H1 (cell line): ENCODE data around the gene MTM1. TPM values are rescaled to one million over a fixed set of nuclear protein-coding genes. Genes with fewer than 3 reads are reported as not detected.

Experiments used
- CTCF ChIA-PET: fragments of 300-600 bp; sonication (Branson Sonifier 250); formaldehyde crosslinking; loops from one replicate; lab custom pipeline; 2021; ENCODE audit not compliant: partially characterized antibody; lab: Charles Lee
- POLR2A ChIA-PET: fragments of 300-600 bp; sonication (Branson Sonifier 250); formaldehyde crosslinking; loops from one replicate; lab custom pipeline; 2021; ENCODE audit warnings: inconsistent platforms; ENCODE audit not compliant: partially characterized antibody; lab: Charles Lee
- DNase-seq, 2 experiments: peaks; one replicate each; pipeline versions ENCODE4 v3.0.0 to v3.0.0-alpha.2; 2010 to 2022; ENCODE audit warnings: low spot score in 2 of 2, low read depth in 1 of 2, mixed read lengths in 1 of 2
- FAIRE-seq: peaks from 2 replicates; lab custom pipeline; 2011; peaks lifted over from hg19 to GRCh38; lab: Jason Lieb, UNC
- H2AFZ ChIP-seq: 2 replicates; pipeline ENCODE4 v1.8.1; 2012; ENCODE audit warnings: low read length, inconsistent platforms
- H2AK5ac ChIP-seq: 2 replicates; pipeline ENCODE4 v1.6.1; 2013; ENCODE audit warnings: low read depth, low read length
- H2BK120ac ChIP-seq: replicated peaks from 2 replicates; pipeline ENCODE3; 2013; ENCODE audit warnings: low read depth, low read length, inconsistent platforms
- H2BK12ac ChIP-seq: 2 replicates; pipeline ENCODE4 v1.6.1; 2013; ENCODE audit warnings: low read depth, low read length
- H2BK15ac ChIP-seq: 2 replicates; pipeline ENCODE4 v1.6.1; 2013; ENCODE audit warnings: low read length
- H2BK20ac ChIP-seq: 2 replicates; pipeline ENCODE4 v1.6.1; 2013; ENCODE audit warnings: low read length
- H2BK5ac ChIP-seq: 2 replicates; pipeline ENCODE4 v1.6.1; 2013; ENCODE audit warnings: low read depth, low read length
- H3K14ac ChIP-seq: 2 replicates; pipeline ENCODE4 v1.6.1; 2013; ENCODE audit warnings: inconsistent platforms; ENCODE audit not compliant: insufficient read length
- H3K18ac ChIP-seq: 2 replicates; pipeline ENCODE4 v1.6.1; 2013; ENCODE audit warnings: low read length; ENCODE audit errors: extremely low read depth
- H3K23ac ChIP-seq: 2 replicates; pipeline ENCODE4 v1.6.1; 2013; ENCODE audit warnings: inconsistent platforms; ENCODE audit not compliant: insufficient read length
- H3K23me2 ChIP-seq: 2 replicates; pipeline ENCODE4 v1.6.1; 2013; ENCODE audit warnings: low read depth, low read length
- H3K27ac ChIP-seq: 2 replicates; pipeline ENCODE4 v1.6.1; 2011; ENCODE audit warnings: low read depth, low read length, inconsistent platforms
- H3K27me3 ChIP-seq, 4 experiments: replicated peaks in 1 of 4; 1 replicate in 1 of 4; 2 replicates in 3 of 4; pipeline versions ENCODE4 v1.6.1 to v1.8.1; 2011 to 2013; ENCODE audit warnings: low read length in 3 of 4, mild to moderate bottlenecking in 3 of 4, inconsistent platforms in 2 of 4, mixed read lengths in 2 of 4, moderate library complexity in 1 of 4; ENCODE audit not compliant: control insufficient read depth in 3 of 4, insufficient read depth in 3 of 4; ENCODE audit errors: extremely low read depth in 1 of 4
- H3K36me3 ChIP-seq, 4 experiments: 2 replicates each; pipeline versions ENCODE4 v1.6.1 to v1.8.1; 2011 to 2013; ENCODE audit warnings: mild to moderate bottlenecking in 4 of 4, low read length in 3 of 4, moderate library complexity in 2 of 4, control low read depth in 1 of 4, inconsistent platforms in 1 of 4; ENCODE audit not compliant: insufficient read depth in 4 of 4, control insufficient read depth in 2 of 4
- H3K4ac ChIP-seq: replicated peaks from 2 replicates; pipeline ENCODE3; 2013; ENCODE audit warnings: low read length, low read depth, mixed read lengths, inconsistent platforms; ENCODE audit not compliant: insufficient read length
- H3K4me1 ChIP-seq, 4 experiments: replicated peaks in 1 of 4; 1 replicate in 1 of 4; 2 replicates in 3 of 4; pipeline versions ENCODE4 v1.6.1 to v1.8.1; 2011 to 2013; ENCODE audit warnings: low read length in 3 of 4, inconsistent platforms in 2 of 4, mixed read lengths in 1 of 4; ENCODE audit not compliant: insufficient read depth in 4 of 4, control insufficient read depth in 3 of 4
- H3K4me2 ChIP-seq, 2 experiments: 2 replicates each; pipeline versions ENCODE4 v1.6.1 to v1.8.1; 2011 to 2013; ENCODE audit warnings: low read depth in 2 of 2, low read length in 2 of 2, control low read depth in 1 of 2, inconsistent platforms in 1 of 2, mild to moderate bottlenecking in 1 of 2; ENCODE audit not compliant: insufficient read depth in 1 of 2
- H3K4me3 ChIP-seq, 4 experiments: fragments of 200-600, 300-600 bp in 1 of 4; sonication (generic), shearing (Covaris generic), sonication (Bioruptor Twin) in 1 of 4; 2 replicates each; pipeline versions ENCODE4 v1.5.1 to v1.8.1; 2011 to 2016; ENCODE audit warnings: low read length in 4 of 4, low read depth in 3 of 4, control low read depth in 2 of 4, inconsistent platforms in 2 of 4, mild to moderate bottlenecking in 2 of 4, mixed read lengths in 1 of 4, moderate library complexity in 1 of 4; ENCODE audit not compliant: insufficient read depth in 2 of 4; ENCODE audit errors: extremely low read depth in 1 of 4
- H3K56ac ChIP-seq: replicated peaks from 2 replicates; pipeline ENCODE3; 2013; ENCODE audit warnings: low read depth, mild to moderate bottlenecking, mixed read lengths, low read length, inconsistent platforms; ENCODE audit not compliant: insufficient read length
- H3K79me1 ChIP-seq: 2 replicates; pipeline ENCODE4 v1.6.1; 2013; ENCODE audit warnings: low read depth, low read length, control low read depth
- H3K79me2 ChIP-seq, 2 experiments: 2 replicates each; pipeline versions ENCODE4 v1.6.1 to v1.8.1; 2012 to 2013; ENCODE audit warnings: low read length in 2 of 2, mild to moderate bottlenecking in 2 of 2, inconsistent platforms in 1 of 2; ENCODE audit not compliant: insufficient read depth in 2 of 2, control insufficient read depth in 1 of 2
- H3K9ac ChIP-seq, 4 experiments: replicated peaks in 1 of 4; 1 replicate in 1 of 4; 2 replicates in 3 of 4; pipeline versions ENCODE4 v1.6.1 to v1.8.1; 2011 to 2013; ENCODE audit warnings: low read depth in 3 of 4, low read length in 3 of 4, control low read depth in 2 of 4, mild to moderate bottlenecking in 2 of 4, moderate library complexity in 2 of 4, inconsistent platforms in 1 of 4; ENCODE audit errors: extremely low read depth in 1 of 4
- H3K9me3 ChIP-seq, 2 experiments: 2 replicates each; pipeline versions ENCODE4 v1.6.1 to v1.8.1; 2012 to 2013; ENCODE audit warnings: mild to moderate bottlenecking in 2 of 2, moderate library complexity in 2 of 2, control low read depth in 1 of 2, inconsistent platforms in 1 of 2, low read depth in 1 of 2, low read length in 1 of 2, mixed read lengths in 1 of 2; ENCODE audit not compliant: insufficient read depth in 2 of 2
- H4K20me1 ChIP-seq, 2 experiments: replicated peaks in 1 of 2; 2 replicates each; pipeline versions ENCODE3 to v1.8.1; 2011 to 2013; ENCODE audit warnings: inconsistent platforms in 2 of 2, low read length in 2 of 2, mild to moderate bottlenecking in 1 of 2; ENCODE audit not compliant: insufficient read depth in 2 of 2, control insufficient read depth in 1 of 2
- H4K5ac ChIP-seq: 2 replicates; pipeline ENCODE4 v1.6.1; 2013; ENCODE audit warnings: low read length, low read depth, mixed read lengths, inconsistent platforms; ENCODE audit not compliant: insufficient read length
- H4K8ac ChIP-seq: 2 replicates; pipeline ENCODE4 v1.8.0; 2013; ENCODE audit warnings: mild to moderate bottlenecking, moderate library complexity, low read length, inconsistent platforms; ENCODE audit not compliant: insufficient read depth; ENCODE audit errors: extremely low read depth
- H4K91ac ChIP-seq: replicated peaks from 2 replicates; pipeline ENCODE3; 2013; ENCODE audit warnings: low read length, mixed read lengths, inconsistent platforms; ENCODE audit not compliant: insufficient read length
- ASH2L ChIP-seq: fragments of 200-600, 300-600 bp; sonication (generic); IDR thresholded peaks from one replicate; pipeline ENCODE4 v1.7.1; 2017; ENCODE audit warnings: low read length
- WGBS, 2 experiments: shearing (Covaris generic) in 1 of 2; methylation state at CpG; one replicate each; pipeline versions ENCODE4 v1.1.6 to v1.1.7; 2013 to 2015; ENCODE audit warnings: low lambda C conversion rate in 2 of 2, mixed read lengths in 2 of 2, inconsistent platforms in 1 of 2, low coverage in 1 of 2, missing lambda C conversion rate in 1 of 2; ENCODE audit not compliant: insufficient replicate concordance in 2 of 2, insufficient coverage in 1 of 2, insufficient read length in 1 of 2; ENCODE audit errors: extremely low coverage in 1 of 2, missing lambda C conversion rate in 1 of 2; 5-methylcytosine and 5-hydroxymethylcytosine counted together
- polyA plus RNA-seq, 7 experiments: library from polyadenylated mRNA; depleted of rRNA in 3 of 7; stranded (reverse) in 5 of 7; unstranded in 2 of 7; fragments of >200 nt in 5 of 7; fragments of 200-250 nt in 2 of 7; gene quantifications; 1 replicate in 5 of 7; 2 replicates in 1 of 7; 4 replicates in 1 of 7; pipeline versions ENCODE4 v1.2.1 to v1.2.3, GENCODE V29; 2011 to 2013; ENCODE audit warnings: missing spikeins in 2 of 7, mixed read lengths in 2 of 7
- total RNA-seq: library from RNA; stranded (reverse); fragmentation: NEBNext Ultra II Directional; extraction: Animal tissue kit (Norgen Biotek cat#: 25700); gene quantifications from 2 replicates; pipeline ENCODE4 v1.2.1, GENCODE V29; 2021

MTM1 gene
- total and polyA plus RNA-seq, 2 of the 8 experiments (the other 6 are each of a cell fraction or from before 2014, with no cell fraction given) = 2.3 to 8.4 TPM

DNA sequence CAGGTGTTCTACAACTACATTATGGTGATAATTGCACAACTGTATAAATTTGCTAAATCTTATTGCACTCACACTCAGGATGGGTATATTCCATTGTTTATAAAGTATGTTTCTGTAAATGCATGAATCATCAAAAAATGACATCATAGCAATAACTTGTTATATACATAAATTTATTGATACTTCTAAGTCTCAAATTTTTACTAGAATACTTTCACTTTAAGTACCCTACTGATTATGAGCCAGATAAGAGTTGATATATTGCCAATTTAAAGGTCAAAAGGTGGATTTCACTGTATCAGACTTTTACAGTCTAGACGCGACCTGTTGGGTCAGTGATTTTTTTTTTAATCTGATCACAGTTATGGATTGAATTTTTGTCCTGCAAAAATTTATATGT is 87.4 kb downstream of the MTM1 start:
- ChIA-PET POLR2A (no interaction called here), CTCF (no interaction called here)
- DNase-seq = no peak
- Histone ChIP-seq H3K4ac (no peak overlapping the region), H2BK5ac (no peak overlapping the region), H3K27me3 (no peaks in the 10 kb centered on the region), H3K9me3 (no peaks in the 10 kb centered on the region), H3K14ac (no peak overlapping the region), H3K23ac (no peak overlapping the region), H3K56ac (no peak overlapping the region), H3K18ac (no peak overlapping the region), H2BK12ac (no peak overlapping the region), H3K4me2 (no peak overlapping the region), H2AFZ (no peak overlapping the region), H3K79me2 (no peaks in the 10 kb centered on the region), H4K91ac (no peak overlapping the region), H2AK5ac (no peak overlapping the region), H3K4me1 (no peaks in the 10 kb centered on the region), H3K23me2 (no peaks in the 10 kb centered on the region), H3K27ac (no peak overlapping the region), H4K5ac (no peak overlapping the region), H2BK20ac (no peak overlapping the region), H4K20me1 (no peaks in the 10 kb centered on the region), H3K9ac (no peak overlapping the region), H3K79me1 (no peaks in the 10 kb centered on the region), H2BK120ac (no peak overlapping the region), H2BK15ac (no peak overlapping the region), H4K8ac (no peak overlapping the region), H3K36me3 (peaks cover 0 to 9% (median 2%) of the 10 kb centered on the region in 4 experiments; a peak in 1 of 8 replicates), H3K4me3 (no peak overlapping the region)
- FAIRE-seq = no peak
- TF ChIP-seq ASH2L = no peak
- 100% methylated on average over 2 of the region's 2 CpGs; no CpG with 5 or more reads in 1 of the 2 experiments for WGBS, 2 experiments
